Measurements from ENCODE around the gene RHOJ.
"Not testable (repeated sequence)": the region's sequence is repeated elsewhere in the genome, so short reads cannot be mapped to it uniquely, and the experiment has no call there.

Gene RHOJ

GRCh38 chr14:63204407-63205043 is at the start of gene RHOJ:
Gene RHOJ (plus strand): TSS chr14:63204443. CDS start chr14:63204870, 427 bp downstream.
- DNase-seq (ENCODE audit: low read depth) = no peak

- no peak for DNase-seq (ENCODE audit: low read depth)
Measured at GRCh38 chr14:63155511-63156185, 48.6 kb upstream of the RHOJ start.

GRCh38 chr14:63157195-63157594 is 47.0 kb upstream of the RHOJ start:
- DNase-seq (ENCODE audit: low read depth) = no peak

GRCh38 chr14:63163306-63163705 is 40.9 kb upstream of the RHOJ start:
- DNase-seq (ENCODE audit: low read depth) = no peak

GRCh38 chr14:63164108-63164683 is 40.0 kb upstream of the RHOJ start:
- DNase-seq (ENCODE audit: low read depth) = no peak

- DNase-seq (ENCODE audit: low read depth) = not testable (repeated sequence)
Measured at GRCh38 chr14:63165267-63165666, 39.0 kb upstream of the RHOJ start.

GRCh38 chr14:63167044-63167443 is 37.2 kb upstream of the RHOJ start:
- DNase-seq (ENCODE audit: low read depth) = no peak

GRCh38 chr14:63174760-63175191 is 29.5 kb upstream of the RHOJ start:
- no peak for DNase-seq (ENCODE audit: low read depth)

GRCh38 chr14:63175531-63175930 is 28.7 kb upstream of the RHOJ start:
- no peak for DNase-seq (ENCODE audit: low read depth)

GRCh38 chr14:63178912-63179311 is 25.3 kb upstream of the RHOJ start:
- no peak for DNase-seq (ENCODE audit: low read depth)

GRCh38 chr14:63179383-63179782 is 24.9 kb upstream of the RHOJ start:
- DNase-seq (ENCODE audit: low read depth) = no peak

GRCh38 chr14:63180011-63180410 is 24.2 kb upstream of the RHOJ start:
- DNase-seq (ENCODE audit: low read depth) = no peak

- DNase-seq (ENCODE audit: low read depth) = no peak
Measured at GRCh38 chr14:63182968-63183367, 21.3 kb upstream of the RHOJ start.

GRCh38 chr14:63186453-63186852 is 17.8 kb upstream of the RHOJ start:
- DNase-seq (ENCODE audit: low read depth) = no peak

GRCh38 chr14:63191211-63191610 is 13.0 kb upstream of the RHOJ start:
- DNase-seq (ENCODE audit: low read depth) = no peak

- no peak for DNase-seq (ENCODE audit: low read depth)
Measured at GRCh38 chr14:63192085-63192484, 12.2 kb upstream of the RHOJ start.

GRCh38 chr14:63193236-63193635 is 11.0 kb upstream of the RHOJ start:
- DNase-seq (ENCODE audit: low read depth) = no peak

GRCh38 chr14:63200035-63200740 is 4.1 kb upstream of the RHOJ start:
- DNase-seq (ENCODE audit: low read depth) = no peak

GRCh38 chr14:63200767-63201166 is 3.5 kb upstream of the RHOJ start:
- no peak for DNase-seq (ENCODE audit: low read depth)

GRCh38 chr14:63203015-63203414 is 1.2 kb upstream of the RHOJ start:
- DNase-seq (ENCODE audit: low read depth) = no peak

GRCh38 chr14:63203618-63204406 is 431 bp upstream of the RHOJ start:
- no peak for DNase-seq (ENCODE audit: low read depth)

GRCh38 chr14:63205044-63205575 is 867 bp downstream of the RHOJ start:
- no peak for DNase-seq (ENCODE audit: low read depth)
